Fibroblast of the aortic adventitia (primary cell): Measurements from ENCODE around the gene ACOX1. TPM values are rescaled to one million over a fixed set of nuclear protein-coding genes. Genes with fewer than 3 reads are reported as not detected.

ENCODE experiments used
- DNase-seq: peaks from one replicate; pipeline ENCODE4 v3.0.0-alpha.2; 2010; ENCODE audit warnings: low read depth
- H3K4me3 ChIP-seq: 2 replicates; pipeline ENCODE4 v1.5.1; 2011; ENCODE audit warnings: low read depth, mild to moderate bottlenecking, control low read depth, low read length, moderate library complexity
- CTCF ChIP-seq: IDR thresholded peaks from 2 replicates; pipeline ENCODE4 v1.5.1; 2011; ENCODE audit warnings: mild to moderate bottlenecking, low read length, control low read depth, inconsistent platforms; ENCODE audit not compliant: insufficient read depth
- total RNA-seq: library from RNA; depleted of rRNA; stranded (reverse); fragments of >200 nt; gene quantifications from 2 replicates; pipeline ENCODE4 v1.2.3, GENCODE V29; 2012; ENCODE audit warnings: low replicate concordance

ACOX1 gene
- total RNA-seq, 1 donor: 61.5 TPM

- TF ChIP-seq CTCF: no peak
- no peak for DNase-seq
- H3K4me3 ChIP-seq: no peak overlapping the region
These were observed 61.6 kb downstream of the ACOX1 start for GRCh38 chr17:75917141-75917916.

- no peak for DNase-seq
- no peak overlapping the region for H3K4me3 ChIP-seq
- no peak for TF ChIP-seq CTCF
These were observed 63.7 kb downstream of the ACOX1 start for GRCh38 chr17:75915268-75915667.

GRCh38 chr17:75914643-75915267 is 64.2 kb downstream of the ACOX1 start:
- no peak overlapping the region for H3K4me3 ChIP-seq
- DNase-seq: no peak
- no peak for TF ChIP-seq CTCF

GRCh38 chr17:75913537-75914210 is 65.3 kb downstream of the ACOX1 start:
- no peak overlapping the region for H3K4me3 ChIP-seq
- no peak for TF ChIP-seq CTCF
- DNase-seq: no peak

- no peak for DNase-seq
- TF ChIP-seq CTCF: no peak
- no peak overlapping the region for H3K4me3 ChIP-seq
These were observed 68.3 kb downstream of the ACOX1 start for GRCh38 chr17:75910699-75911098.

GRCh38 chr17:75909812-75910274 is 69.1 kb downstream of the ACOX1 start:
- no peak for TF ChIP-seq CTCF
- H3K4me3 ChIP-seq: no peak overlapping the region
- DNase-seq: no peak
